Activated naive CD4-positive, alpha-beta T cell treated with Interleukin-2 at 50 U/mL for 16 hours (primary cell): Measurements from ENCODE around the gene DTX1.
A peak's percentile ranks its signal among the peaks of the same experiment; 100 is the strongest.

Experiments
- DNase-seq: peaks from one replicate; pipeline ENCODE4 v3.0.0-alpha.2; 2020

The DTX1 gene

GRCh38 chr12:113056381-113056630, 224 bp upstream of the DTX1 start:
- no peak for DNase-seq

GRCh38 chr12:113057565-113058485, 1.3 kb downstream of the DTX1 start:
- DNase-seq: no peak

- DNase-seq: no peak
These were observed 2.0 kb downstream of the DTX1 start for GRCh38 chr12:113058553-113058952.

- no peak for DNase-seq
These were observed 2.6 kb downstream of the DTX1 start for GRCh38 chr12:113059071-113059595.

GRCh38 chr12:113060336-113060960, 3.9 kb downstream of the DTX1 start:
- DNase-seq: no peak

GRCh38 chr12:113061061-113061694, 4.6 kb downstream of the DTX1 start:
- DNase-seq: no peak

GRCh38 chr12:113062502-113063395, 6.2 kb downstream of the DTX1 start:
- DNase-seq: no peak

- DNase-seq: no peak
These were observed 7.1 kb downstream of the DTX1 start for GRCh38 chr12:113063396-113064350.

- no peak for DNase-seq
These were observed 8.0 kb downstream of the DTX1 start for GRCh38 chr12:113064395-113065125.

- no peak for DNase-seq
These were observed 8.8 kb downstream of the DTX1 start for GRCh38 chr12:113065126-113066007.

- DNase-seq: no peak
These were observed 10.4 kb downstream of the DTX1 start for GRCh38 chr12:113066813-113067400.

GRCh38 chr12:113067987-113068935, 11.7 kb downstream of the DTX1 start:
- DNase-seq: no peak

GRCh38 chr12:113069149-113069548, 12.6 kb downstream of the DTX1 start:
- no peak for DNase-seq

- DNase-seq: no peak
These were observed 13.2 kb downstream of the DTX1 start for GRCh38 chr12:113069751-113070116.

GRCh38 chr12:113070117-113070906, 13.8 kb downstream of the DTX1 start:
- peak; percentile 21 for DNase-seq

- no peak for DNase-seq
These were observed 14.9 kb downstream of the DTX1 start for GRCh38 chr12:113071135-113072112.
